Activated CD4-positive, alpha-beta T cell treated with anti-CD3 and anti-CD28 coated beads, Interleukin-2, amount 50 U/mL, for 24 hours (primary cell): ENCODE measurements around the gene HBQ1.
"Not testable (repeated sequence)": the region's sequence is repeated elsewhere in the genome, so short reads cannot be mapped to it uniquely, and the experiment has no call there.

Experiments used
- DNase-seq, 2 donors: peaks; one replicate each; pipeline ENCODE4 v3.0.0-alpha.2; 2020; ENCODE audit warnings: low read depth in 1 of 2, low spot score in 1 of 2

The HBQ1 gene

GRCh38 chr16:176006-176405 lies 4.3 kb upstream of the HBQ1 start:
- DNase-seq: not testable (repeated sequence)

DNA sequence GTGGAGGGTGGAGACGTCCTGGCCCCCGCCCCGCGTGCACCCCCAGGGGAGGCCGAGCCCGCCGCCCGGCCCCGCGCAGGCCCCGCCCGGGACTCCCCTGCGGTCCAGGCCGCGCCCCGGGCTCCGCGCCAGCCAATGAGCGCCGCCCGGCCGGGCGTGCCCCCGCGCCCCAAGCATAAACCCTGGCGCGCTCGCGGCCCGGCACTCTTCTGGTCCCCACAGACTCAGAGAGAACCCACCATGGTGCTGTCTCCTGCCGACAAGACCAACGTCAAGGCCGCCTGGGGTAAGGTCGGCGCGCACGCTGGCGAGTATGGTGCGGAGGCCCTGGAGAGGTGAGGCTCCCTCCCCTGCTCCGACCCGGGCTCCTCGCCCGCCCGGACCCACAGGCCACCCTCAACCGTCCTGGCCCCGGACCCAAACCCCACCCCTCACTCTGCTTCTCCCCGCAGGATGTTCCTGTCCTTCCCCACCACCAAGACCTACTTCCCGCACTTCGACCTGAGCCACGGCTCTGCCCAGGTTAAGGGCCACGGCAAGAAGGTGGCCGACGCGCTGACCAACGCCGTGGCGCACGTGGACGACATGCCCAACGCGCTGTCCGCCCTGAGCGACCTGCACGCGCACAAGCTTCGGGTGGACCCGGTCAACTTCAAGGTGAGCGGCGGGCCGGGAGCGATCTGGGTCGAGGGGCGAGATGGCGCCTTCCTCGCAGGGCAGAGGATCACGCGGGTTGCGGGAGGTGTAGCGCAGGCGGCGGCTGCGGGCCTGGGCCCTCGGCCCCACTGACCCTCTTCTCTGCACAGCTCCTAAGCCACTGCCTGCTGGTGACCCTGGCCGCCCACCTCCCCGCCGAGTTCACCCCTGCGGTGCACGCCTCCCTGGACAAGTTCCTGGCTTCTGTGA lies 3.5 kb upstream of the HBQ1 start, which contains the start of gene HBA1:
Gene HBA1, plus strand, starts transcription at position 204 of the 906 bp plus-strand sequence. Its CDS starts 37 bp downstream, at position 241.
- not testable (repeated sequence) for DNase-seq

DNA sequence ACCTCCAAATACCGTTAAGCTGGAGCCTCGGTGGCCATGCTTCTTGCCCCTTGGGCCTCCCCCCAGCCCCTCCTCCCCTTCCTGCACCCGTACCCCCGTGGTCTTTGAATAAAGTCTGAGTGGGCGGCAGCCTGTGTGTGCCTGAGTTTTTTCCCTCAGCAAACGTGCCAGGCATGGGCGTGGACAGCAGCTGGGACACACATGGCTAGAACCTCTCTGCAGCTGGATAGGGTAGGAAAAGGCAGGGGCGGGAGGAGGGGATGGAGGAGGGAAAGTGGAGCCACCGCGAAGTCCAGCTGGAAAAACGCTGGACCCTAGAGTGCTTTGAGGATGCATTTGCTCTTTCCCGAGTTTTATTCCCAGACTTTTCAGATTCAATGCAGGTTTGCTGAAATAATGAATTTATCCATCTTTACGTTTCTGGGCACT lies 2.9 kb upstream of the HBQ1 start:
- no peak for DNase-seq

GRCh38 chr16:177981-178667 lies 2.1 kb upstream of the HBQ1 start:
- no peak for DNase-seq

DNA sequence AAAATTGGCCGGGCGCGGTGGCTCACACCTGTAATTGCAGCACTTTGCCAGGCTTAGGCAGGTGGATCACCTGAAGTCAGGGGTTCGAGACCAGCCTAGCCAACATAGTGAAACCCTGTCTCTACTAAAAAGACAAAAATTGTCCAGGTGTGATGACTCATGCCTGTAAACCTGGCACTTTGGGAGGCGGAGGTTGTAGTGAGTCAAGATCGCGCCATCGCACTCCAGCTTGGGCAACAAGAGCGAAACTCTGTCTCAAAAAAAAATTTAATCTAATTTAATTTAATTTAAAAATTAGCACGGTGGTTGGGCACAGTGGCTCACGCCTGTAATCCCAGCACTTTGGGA lies 1.6 kb upstream of the HBQ1 start:
- no peak for DNase-seq

- DNase-seq: no peak
Observed at GRCh38 chr16:179211-180092, 807 bp upstream of the HBQ1 start.

DNA sequence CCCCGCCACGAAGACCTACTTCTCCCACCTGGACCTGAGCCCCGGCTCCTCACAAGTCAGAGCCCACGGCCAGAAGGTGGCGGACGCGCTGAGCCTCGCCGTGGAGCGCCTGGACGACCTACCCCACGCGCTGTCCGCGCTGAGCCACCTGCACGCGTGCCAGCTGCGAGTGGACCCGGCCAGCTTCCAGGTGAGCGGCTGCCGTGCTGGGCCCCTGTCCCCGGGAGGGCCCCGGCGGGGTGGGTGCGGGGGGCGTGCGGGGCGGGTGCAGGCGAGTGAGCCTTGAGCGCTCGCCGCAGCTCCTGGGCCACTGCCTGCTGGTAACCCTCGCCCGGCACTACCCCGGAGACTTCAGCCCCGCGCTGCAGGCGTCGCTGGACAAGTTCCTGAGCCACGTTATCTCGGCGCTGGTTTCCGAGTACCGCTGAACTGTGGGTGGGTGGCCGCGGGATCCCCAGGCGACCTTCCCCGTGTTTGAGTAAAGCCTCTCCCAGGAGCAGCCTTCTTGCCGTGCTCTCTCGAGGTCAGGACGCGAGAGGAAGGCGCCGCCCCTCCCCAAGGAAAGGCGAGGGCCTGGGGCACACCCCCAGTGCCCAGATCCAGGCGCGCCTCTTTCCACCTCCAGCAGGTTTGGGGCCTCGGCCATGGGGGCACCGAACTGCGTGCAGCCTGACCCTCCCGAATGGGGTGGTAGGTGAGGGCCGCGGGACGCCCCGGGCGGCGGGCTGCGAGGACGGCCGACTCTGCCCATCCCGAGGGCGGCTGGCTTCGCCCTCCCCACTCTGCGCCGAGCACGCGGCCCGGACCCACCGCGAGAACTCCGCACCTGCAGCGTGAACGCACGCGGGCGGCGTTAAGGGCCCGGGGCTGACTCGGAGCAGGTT lies 664 bp downstream of the HBQ1 start:
- DNase-seq: peak; percentile 15 to 72

GRCh38 chr16:181565-182021 lies 1.3 kb downstream of the HBQ1 start:
- peak in 1 of 2 donors; percentile 78 for DNase-seq

DNA sequence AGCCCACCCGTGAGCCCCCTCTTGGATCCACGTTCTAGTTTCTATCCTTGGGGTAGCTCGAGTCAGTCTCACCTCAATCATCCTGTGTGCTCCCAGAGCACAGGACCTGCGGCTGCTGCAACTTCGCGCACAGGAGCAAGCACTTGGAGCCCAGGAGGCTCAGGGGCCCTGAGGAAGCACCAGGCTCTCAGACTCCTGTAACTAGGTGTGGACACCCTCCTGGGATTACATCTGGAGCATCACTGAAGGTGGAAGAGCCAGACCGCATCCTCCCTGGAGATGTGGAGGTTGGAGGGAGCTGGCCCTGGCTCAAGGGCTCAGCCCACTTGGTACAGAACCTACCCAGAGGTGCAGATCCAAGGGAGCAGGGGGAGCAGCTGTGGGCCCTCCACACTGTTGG lies 2.7 kb downstream of the HBQ1 start:
- DNase-seq: no peak

GRCh38 chr16:185213-185612 lies 5.0 kb downstream of the HBQ1 start:
- DNase-seq: no peak

DNA sequence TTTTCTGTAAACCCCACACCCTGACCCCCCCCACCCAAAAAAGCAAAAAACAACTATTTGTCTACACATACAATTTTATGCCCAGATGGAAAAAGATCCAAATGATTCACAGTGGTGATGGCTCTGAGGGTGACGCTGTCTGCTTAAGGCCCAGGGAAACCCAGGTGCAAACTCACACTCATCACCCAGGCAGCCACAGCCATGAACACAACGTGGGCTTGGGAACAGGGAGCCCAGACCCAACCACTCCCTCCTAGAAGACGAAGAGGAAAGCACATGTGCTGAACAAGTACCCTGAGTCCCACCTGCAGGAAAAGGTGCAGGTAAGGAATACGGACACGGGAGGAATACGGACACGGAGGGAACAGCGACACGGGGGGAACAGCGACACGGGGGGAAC lies 5.4 kb downstream of the HBQ1 start:
- DNase-seq: no peak

GRCh38 chr16:187330-187729 lies 7.1 kb downstream of the HBQ1 start:
- no peak for DNase-seq

- no peak for DNase-seq
Observed at GRCh38 chr16:188674-189073, 8.4 kb downstream of the HBQ1 start.

- DNase-seq: no peak
Observed at GRCh38 chr16:189604-190186, 9.4 kb downstream of the HBQ1 start.

GRCh38 chr16:191831-192230 lies 11.6 kb downstream of the HBQ1 start:
- DNase-seq: no peak

GRCh38 chr16:192686-193085 lies 12.4 kb downstream of the HBQ1 start:
- no peak for DNase-seq

DNA sequence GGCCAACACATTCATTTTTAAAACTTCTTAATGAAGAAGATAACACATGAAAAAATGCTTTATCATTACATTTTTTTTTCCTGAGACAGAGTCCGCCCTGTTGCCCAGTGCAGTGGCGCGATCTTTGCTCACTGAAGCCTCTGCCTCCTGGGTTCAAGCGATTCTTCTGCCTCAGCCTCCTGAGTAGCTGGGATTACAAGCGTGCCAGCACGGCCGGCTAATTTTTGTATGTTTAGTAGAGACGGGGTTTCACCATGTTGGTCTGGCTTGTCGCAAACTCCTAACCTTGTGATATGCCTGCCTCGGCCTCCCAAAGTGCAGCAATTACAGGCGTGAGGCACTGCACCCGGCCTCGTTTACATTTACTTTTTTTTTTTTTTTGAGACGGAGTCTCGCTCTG lies 13.2 kb downstream of the HBQ1 start:
- no peak for DNase-seq

- no peak for DNase-seq
Observed at GRCh38 chr16:194516-194915, 14.3 kb downstream of the HBQ1 start.

DNA sequence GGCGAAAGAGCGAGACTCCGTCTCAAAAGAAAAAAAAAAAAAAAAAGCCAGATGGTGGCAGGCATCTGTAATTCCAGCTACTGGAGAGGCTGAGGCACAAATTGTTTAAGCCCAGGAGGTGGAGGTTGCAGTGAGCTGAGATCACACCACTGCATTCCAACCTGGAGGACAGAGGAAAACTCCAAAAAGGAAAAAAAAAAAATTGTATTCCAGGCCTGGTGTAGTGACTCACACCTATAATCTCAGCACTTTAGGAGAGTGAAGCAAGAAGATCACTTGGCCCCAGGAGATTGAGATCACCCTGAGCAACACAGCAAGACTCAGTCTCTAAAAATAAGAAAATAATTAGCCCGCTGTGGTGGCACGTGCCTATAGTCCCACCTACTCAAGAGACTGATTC lies 20.1 kb downstream of the HBQ1 start:
- DNase-seq: no peak

DNA sequence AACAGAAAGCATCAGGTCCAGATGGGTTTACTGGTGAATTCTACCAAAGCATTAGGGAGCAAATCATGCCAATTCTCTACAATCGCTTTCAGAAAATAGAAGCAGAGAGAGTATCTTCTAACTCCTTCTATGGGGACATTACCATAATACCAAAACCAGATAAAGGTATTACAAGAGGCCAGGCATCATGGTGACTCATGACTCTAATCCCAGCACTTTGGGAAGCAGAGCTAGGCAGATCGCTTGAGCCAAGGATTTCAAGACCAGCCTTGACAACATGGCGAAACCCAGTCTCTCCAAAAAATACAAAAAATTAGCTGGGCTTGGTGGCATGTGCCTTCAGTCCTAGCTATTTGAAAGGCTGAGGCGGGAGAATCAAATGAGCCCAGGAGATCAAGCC lies 23.0 kb downstream of the HBQ1 start:
- DNase-seq: no peak
